ENCODE data around the gene TBCEL. TPM values are rescaled to one million over a fixed set of nuclear protein-coding genes. Genes with fewer than 3 reads are reported as not detected.

TBCEL gene
- total RNA-seq, 1 experiment from 2014 or later = 17.7 TPM

GRCh38 chr11:121129362-121130340 is 105.7 kb downstream of the TBCEL start (continued):
- no peak for TF ChIP-seq EZH2 (IDR thresholded peaks at IDR 0.05)
- no peak for TF ChIP-seq EZH2phosphoT487 (IDR thresholded peaks at IDR 0.05; ENCODE audit: borderline replicate concordance)
- peak; percentile 50; the same call in 1 of the 2 replicates for TF ChIP-seq SRF (IDR thresholded peaks at IDR 0.05; ENCODE audit: low read depth)
- TF ChIP-seq SP1 (IDR thresholded peaks at IDR 0.05; ENCODE audit: low read depth) = peak; percentile 83
- TF ChIP-seq, protein P1, sequence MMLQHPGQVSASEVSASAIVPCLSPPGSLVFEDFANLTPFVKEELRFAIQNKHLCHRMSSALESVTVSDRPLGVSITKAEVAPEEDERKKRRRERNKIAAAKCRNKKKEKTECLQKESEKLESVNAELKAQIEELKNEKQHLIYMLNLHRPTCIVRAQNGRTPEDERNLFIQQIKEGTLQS (IDR thresholded peaks at IDR 0.05) = peak; percentile 53; the same call in 1 of the 2 replicates

- Histone ChIP-seq H3K27me3 (ENCODE audit: insufficient read depth, low read length) (no peaks in the 10 kb centered on the region), H3K79me2 (ENCODE audit: insufficient read depth, low read length) (no peaks in the 10 kb centered on the region), H3K9me2 (ENCODE audit: insufficient read depth) (no peaks in the 10 kb centered on the region), H3K27ac (ENCODE audit: low read depth, low read length) (peak overlapping the region; percentile 33; the same call in 1 of the 2 replicates), H3K4me3 (replicated peaks in 1 of 2; ENCODE audit: low read depth in 1 of 2, low read length in 2 of 2) (no peak overlapping the region), H4K20me1 (ENCODE audit: insufficient read depth) (no peaks in the 10 kb centered on the region), H3K9me3 (ENCODE audit: control insufficient read depth in 1 of 2, insufficient read depth in 1 of 2, low read depth in 1 of 2, low read length in 2 of 2) (no peaks in the 10 kb centered on the region), H3K4me1 (ENCODE audit: control insufficient read depth in 1 of 2, insufficient read depth in 2 of 2, low read length in 2 of 2) (peaks cover 25 to 33% of the 10 kb centered on the region in 2 experiments), H2AFZ (ENCODE audit: low read depth, low read length, poor library complexity, severe bottlenecking) (peak overlapping the region; percentile 83), H3K9ac (ENCODE audit: low read length) (no peak overlapping the region), H3K36me3 (ENCODE audit: control insufficient read depth in 1 of 2, insufficient read depth in 2 of 2, low read length in 2 of 2) (no peaks in the 10 kb centered on the region), H3K4me2 (ENCODE audit: low read length) (peak overlapping the region; percentile 69)
- RAD21 ChIA-PET (ENCODE audit: low non-redundant PET in 1 of 2, low total read pairs in 2 of 2, uncharacterized antibody in 2 of 2, unreplicated experiment in 2 of 2) = no interaction called here
- BruUV-seq (replicated peaks) = no TSS peak
- TF ChIP-seq RAD21 (IDR thresholded peaks at IDR 0.05; ENCODE audit: low read depth) (no peak), FOSL1 (IDR thresholded peaks at IDR 0.05; ENCODE audit: low read depth) (no peak), EZH2 (IDR thresholded peaks at IDR 0.05) (no peak), POLR2AphosphoS5 (IDR thresholded peaks at IDR 0.05; ENCODE audit: low read depth, low read length) (no peak), CBX3 (IDR thresholded peaks at IDR 0.05; ENCODE audit: low read depth) (no peak), MAX (IDR thresholded peaks at IDR 0.05) (no peak), SRF (IDR thresholded peaks at IDR 0.05; ENCODE audit: low read depth) (no peak), ELF1 (IDR thresholded peaks at IDR 0.05; ENCODE audit: borderline replicate concordance, low read depth) (no peak), ZNF274 (IDR thresholded peaks at IDR 0.05; ENCODE audit: low read depth, low read length) (no peak)
- TF ChIP-seq, protein P2, sequence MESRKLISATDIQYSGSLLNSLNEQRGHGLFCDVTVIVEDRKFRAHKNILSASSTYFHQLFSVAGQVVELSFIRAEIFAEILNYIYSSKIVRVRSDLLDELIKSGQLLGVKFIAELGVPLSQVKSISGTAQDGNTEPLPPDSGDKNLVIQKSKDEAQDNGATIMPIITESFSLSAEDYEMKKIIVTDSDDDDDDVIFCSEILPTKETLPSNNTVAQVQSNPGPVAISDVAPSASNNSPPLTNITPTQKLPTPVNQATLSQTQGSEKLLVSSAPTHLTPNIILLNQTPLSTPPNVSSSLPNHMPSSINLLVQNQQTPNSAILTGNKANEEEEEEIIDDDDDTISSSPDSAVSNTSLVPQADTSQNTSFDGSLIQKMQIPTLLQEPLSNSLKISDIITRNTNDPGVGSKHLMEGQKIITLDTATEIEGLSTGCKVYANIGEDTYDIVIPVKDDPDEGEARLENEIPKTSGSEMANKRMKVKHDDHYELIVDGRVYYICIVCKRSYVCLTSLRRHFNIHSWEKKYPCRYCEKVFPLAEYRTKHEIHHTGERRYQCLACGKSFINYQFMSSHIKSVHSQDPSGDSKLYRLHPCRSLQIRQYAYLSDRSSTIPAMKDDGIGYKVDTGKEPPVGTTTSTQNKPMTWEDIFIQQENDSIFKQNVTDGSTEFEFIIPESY (IDR thresholded peaks at IDR 0.05; ENCODE audit: extremely low read depth, insufficient replicate concordance, low read length) = no peak
- ATAC-seq = no peak
- intact Hi-C loops (cut with micrococcal nuclease) = no loop called here
- CTCF ChIA-PET = no interaction called here
- no peak for DNase-seq (ENCODE audit: low read depth, low spot score)
- POLR2A ChIA-PET = no interaction called here
Observed at GRCh38 chr11:121131656-121132055, 107.8 kb downstream of the TBCEL start.
